ENCODE data around the gene PTPRF.

GRCh38 chr1:43521078-43521477 is 9.6 kb upstream of the PTPRF start:
- TF ChIP-seq ZBTB7A (IDR thresholded peaks at IDR 0.05; ENCODE audit: low read depth), result no peak
- no peak for TF ChIP-seq RAD21 (IDR thresholded peaks at IDR 0.05; ENCODE audit: low read depth)
- no peak for TF ChIP-seq MAX (IDR thresholded peaks at IDR 0.05)
- TF ChIP-seq EP300 (IDR thresholded peaks at IDR 0.05; ENCODE audit: borderline replicate concordance), result no peak
- no peak for TF ChIP-seq EGR1 (IDR thresholded peaks at IDR 0.05)
- no peak for TF ChIP-seq FOXM1 (IDR thresholded peaks at IDR 0.05; ENCODE audit: borderline replicate concordance, low read depth)
- no peak for TF ChIP-seq YY1 (IDR thresholded peaks at IDR 0.05; ENCODE audit: low read depth)
- no peak for TF ChIP-seq CEBPB (IDR thresholded peaks at IDR 0.05)
- TF ChIP-seq TCF12 (IDR thresholded peaks at IDR 0.05; ENCODE audit: low read depth), result no peak
- TF ChIP-seq USF1 (IDR thresholded peaks at IDR 0.05), result no peak
- TF ChIP-seq, protein P1, sequence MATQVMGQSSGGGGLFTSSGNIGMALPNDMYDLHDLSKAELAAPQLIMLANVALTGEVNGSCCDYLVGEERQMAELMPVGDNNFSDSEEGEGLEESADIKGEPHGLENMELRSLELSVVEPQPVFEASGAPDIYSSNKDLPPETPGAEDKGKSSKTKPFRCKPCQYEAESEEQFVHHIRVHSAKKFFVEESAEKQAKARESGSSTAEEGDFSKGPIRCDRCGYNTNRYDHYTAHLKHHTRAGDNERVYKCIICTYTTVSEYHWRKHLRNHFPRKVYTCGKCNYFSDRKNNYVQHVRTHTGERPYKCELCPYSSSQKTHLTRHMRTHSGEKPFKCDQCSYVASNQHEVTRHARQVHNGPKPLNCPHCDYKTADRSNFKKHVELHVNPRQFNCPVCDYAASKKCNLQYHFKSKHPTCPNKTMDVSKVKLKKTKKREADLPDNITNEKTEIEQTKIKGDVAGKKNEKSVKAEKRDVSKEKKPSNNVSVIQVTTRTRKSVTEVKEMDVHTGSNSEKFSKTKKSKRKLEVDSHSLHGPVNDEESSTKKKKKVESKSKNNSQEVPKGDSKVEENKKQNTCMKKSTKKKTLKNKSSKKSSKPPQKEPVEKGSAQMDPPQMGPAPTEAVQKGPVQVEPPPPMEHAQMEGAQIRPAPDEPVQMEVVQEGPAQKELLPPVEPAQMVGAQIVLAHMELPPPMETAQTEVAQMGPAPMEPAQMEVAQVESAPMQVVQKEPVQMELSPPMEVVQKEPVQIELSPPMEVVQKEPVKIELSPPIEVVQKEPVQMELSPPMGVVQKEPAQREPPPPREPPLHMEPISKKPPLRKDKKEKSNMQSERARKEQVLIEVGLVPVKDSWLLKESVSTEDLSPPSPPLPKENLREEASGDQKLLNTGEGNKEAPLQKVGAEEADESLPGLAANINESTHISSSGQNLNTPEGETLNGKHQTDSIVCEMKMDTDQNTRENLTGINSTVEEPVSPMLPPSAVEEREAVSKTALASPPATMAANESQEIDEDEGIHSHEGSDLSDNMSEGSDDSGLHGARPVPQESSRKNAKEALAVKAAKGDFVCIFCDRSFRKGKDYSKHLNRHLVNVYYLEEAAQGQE (IDR thresholded peaks at IDR 0.05; ENCODE audit: low read depth), result no peak
